Measurements from ENCODE around the gene ZBTB7C.

The ZBTB7C gene

DNA sequence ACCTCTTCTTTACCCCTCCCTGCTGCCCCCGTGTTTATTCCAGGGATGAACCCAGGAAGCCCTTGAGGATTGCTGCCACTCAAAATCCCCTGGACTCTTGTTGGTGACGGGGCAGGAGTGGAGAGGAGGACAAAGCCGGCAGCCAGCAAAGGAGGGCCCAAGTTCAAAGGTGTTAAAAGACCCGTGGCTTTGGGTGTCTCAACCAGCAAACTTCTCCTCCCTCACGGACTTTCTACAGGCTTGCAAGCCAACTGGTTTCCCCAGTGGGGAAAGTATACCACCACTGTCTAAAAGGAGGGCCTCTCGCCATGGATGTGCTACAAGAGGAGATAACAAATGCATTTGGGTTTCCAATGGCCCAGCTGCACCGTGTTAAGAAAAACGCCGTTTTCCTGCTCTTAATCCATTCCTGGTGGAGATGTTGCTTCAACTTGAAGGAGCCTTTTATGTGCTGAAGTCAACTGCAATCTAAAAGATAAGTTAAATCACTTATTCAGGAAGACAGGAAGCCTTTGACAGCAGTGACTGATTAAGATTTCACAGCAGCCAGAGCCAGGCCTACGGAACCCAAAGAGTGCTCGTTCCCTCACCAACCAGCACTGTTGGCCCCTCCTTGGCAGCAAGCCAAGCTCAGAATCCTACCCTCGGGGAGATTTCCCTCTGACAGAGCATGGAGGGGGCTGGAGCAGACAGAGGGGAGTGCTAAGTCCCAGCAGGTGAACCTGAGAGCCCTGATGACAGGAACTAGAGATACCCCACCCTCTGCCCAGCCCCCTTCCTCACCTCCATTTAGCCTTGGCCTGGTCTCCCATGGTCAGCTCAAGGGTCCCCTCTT lies 57.8 kb downstream of the ZBTB7C start:
- no peak for DNase-seq

- no peak for DNase-seq
These were observed 60.4 kb downstream of the ZBTB7C start for GRCh38 chr18:48348739-48349138.

DNA sequence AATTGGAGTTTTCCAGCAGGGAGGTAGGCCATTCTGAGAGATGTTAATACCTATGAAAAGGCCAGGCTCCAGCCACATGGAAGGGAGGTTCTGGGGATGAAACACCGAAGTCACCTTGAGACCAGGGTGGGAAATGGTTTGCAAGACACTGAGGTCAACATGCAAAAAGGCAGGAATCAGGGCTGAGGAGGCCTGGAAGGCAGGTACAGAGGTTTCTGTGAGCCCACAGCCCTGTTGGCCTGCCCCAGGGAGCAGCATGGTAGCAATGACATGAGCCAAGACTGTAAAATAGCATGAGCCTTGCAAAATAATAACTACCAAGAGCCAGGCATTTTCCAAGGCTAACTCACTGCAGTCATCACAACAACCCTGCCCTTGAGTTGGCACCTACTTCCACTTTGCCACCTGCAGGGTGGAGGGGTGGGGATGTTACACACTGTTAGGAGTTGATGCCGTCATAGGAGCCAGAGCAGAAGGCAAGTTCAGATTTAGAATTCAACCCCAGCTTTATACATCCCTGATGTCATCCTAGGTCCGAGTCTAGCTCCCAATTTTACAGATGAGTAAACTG lies 61.3 kb downstream of the ZBTB7C start:
- DNase-seq = no peak

GRCh38 chr18:48345596-48345995 lies 63.6 kb downstream of the ZBTB7C start:
- DNase-seq = no peak

DNA sequence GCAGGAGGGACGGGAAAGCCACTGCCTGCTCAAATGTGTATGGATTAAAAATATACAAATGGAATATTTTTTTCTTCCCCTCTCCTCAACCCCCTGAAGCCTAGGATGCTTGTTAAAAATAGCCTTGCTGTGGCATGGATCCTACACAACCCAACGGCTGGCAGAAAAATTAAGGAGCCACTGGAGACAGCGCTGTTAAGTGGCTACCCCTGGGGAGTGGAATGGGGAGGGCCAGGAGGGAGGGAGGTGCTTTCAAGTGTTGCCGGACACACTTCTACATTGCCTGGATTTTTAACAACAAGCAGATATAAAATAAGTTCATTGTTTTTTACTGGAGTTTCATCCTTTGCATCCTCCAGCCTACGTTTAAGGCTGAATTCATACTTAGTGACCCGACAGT lies 66.6 kb downstream of the ZBTB7C start:
- no peak for DNase-seq

DNA sequence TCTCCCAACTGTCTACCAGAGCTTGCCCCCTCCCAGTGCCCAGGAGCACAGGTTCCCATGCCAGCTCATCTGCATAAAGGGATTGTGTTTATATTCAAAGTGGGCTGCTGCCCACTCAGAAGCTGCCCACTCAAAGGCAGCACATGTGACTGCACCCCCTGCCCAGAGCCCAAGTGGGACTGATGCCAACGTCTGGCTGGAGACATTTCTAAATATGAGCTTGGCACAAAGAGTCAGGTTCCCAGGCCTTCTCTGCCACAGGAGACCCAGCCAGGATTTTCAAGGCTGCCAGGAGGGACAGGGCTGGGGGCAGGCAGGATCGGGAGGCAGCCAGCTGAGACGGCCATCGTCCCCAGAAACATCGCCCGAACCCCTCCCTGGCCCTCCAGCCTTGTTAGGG lies 67.1 kb downstream of the ZBTB7C start:
- DNase-seq = no peak

- DNase-seq = no peak
These were observed 68.6 kb downstream of the ZBTB7C start for GRCh38 chr18:48340560-48340959.

- no peak for DNase-seq
These were observed 69.5 kb downstream of the ZBTB7C start for GRCh38 chr18:48339692-48340091.

GRCh38 chr18:48338915-48339314 lies 70.3 kb downstream of the ZBTB7C start:
- no peak for DNase-seq

DNA sequence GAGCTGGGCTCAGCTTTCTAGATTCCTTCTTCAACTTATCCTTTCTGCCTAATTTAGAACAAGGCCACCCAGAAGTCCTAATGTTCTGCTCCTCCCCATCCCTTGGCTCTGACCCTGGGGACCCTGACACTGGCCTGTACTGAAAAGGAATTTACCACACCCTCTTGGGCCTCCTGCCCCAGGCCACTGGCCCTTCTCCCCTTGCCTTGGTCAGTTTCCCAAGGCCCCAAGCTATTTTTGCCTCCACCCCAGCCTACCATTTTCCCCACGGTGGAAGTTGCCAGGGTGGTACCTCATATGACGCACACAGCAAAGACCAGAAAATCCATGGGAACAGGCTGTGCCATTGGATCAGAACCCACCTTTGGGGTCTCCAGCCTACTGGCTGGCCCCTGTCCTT lies 72.1 kb downstream of the ZBTB7C start:
- DNase-seq = no peak

DNA sequence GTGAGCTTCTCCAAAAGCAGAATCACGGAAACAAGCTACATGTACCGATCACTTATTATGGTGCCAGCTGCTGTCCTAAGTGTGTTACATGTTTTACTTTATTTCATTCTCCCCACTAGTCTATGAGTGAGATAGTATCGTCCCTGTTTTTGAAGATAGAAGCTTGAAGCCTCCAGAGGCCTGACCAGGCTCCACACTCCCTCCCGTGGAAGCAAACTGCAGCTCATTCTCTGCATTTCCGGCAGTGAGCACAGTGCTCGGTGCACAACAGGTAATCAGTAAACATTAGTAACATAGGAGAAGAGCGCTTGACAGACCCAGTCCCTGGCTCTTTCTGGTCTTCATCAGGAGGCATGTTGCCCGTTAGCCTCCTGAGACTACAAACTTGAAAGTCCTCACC lies 72.9 kb downstream of the ZBTB7C start:
- DNase-seq = no peak

- no peak for DNase-seq
These were observed 73.4 kb downstream of the ZBTB7C start for GRCh38 chr18:48335829-48336228.

DNA sequence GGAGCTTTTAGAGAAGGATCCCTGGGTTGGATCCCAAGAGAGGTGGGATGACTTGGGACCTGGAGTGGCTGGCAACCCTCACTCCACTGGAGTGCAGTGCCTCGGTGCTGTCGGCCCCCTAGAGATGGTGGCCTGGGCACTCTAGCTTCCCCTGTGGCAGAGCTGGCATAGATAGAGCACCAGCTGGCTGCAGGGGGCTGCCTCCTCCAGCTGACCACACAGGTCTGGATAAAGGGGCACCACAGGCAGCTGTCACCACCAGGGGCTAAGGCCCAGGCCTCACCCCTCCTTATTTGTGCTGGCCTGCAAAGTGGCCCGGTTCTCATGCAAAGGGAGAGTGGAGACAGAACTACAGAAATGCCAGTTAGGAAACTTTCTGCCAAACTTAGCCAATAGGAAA lies 74.3 kb downstream of the ZBTB7C start:
- DNase-seq = no peak

- DNase-seq = no peak
These were observed 75.6 kb downstream of the ZBTB7C start for GRCh38 chr18:48333563-48333962.

GRCh38 chr18:48330016-48330991 lies 78.9 kb downstream of the ZBTB7C start:
- no peak for DNase-seq

DNA sequence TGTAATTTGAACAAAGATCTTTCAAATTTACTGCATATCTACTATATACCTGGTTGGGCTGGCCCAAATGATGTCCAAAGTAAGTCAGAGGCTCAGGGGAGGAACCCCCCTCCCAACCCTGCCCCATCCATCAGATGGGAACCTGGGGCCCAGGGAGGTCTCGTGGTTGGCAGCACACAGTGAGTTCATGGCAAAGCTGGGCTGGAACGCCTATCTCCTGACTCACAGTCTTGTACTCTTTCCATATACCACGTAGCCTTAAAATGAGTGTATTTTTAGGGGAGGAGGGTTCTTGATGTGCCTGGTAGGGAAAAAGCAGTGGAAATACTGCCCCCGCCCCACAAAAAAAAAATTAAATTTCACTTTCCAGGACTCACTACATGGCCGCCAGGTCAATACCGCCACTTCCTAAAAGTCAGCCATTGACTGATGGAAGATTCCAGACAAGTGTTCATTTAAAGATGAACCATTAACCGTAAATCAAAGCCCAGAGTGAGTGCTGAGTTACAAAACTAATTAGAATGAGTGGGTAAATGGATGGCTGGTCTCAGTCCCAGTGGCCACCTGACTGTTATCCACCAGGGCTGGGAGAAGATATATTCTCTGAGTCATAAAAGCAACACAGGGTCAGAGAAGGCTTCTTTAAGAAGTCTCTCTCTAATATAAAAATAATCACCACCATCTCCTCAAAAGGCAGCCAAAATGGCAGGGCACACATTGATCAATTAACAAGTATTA lies 80.5 kb downstream of the ZBTB7C start:
- DNase-seq = no peak

DNA sequence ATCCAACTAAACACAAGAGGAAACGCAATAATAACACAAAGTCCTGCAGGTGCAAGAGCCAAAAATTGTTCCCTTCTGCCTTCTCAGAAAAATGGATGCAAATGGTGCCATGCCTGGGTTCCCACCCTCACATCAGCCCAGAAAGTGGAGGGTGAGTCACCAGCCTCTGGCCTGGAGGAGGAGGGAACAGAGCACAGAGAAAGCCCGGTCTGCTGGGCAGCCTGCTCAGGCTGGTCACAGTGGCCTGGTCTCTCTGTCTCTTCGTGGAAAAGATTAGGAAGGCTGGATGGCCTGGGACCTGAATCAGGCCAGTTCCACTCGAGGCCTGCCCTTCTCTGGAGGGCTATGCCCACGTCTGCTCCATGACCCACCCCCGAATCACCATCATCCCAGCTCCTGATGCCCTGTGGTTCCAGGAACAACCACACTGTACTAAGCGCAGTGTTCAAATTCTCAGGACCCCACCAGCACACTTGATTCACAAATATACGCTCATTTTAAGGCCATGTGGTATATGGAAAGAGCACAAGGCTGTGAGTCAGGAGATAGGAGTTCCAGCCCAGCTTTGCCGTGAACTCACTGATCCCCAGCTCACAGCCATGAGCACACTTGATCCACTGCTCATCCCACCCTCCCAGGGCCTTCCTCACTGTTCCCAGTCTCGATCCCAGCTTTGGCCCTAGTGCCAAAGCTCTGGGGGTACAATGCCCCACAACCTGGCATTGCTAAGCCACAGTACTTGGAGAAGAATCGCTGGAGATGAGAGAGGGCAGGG lies 82.1 kb downstream of the ZBTB7C start:
- no peak for DNase-seq

- DNase-seq = no peak
These were observed 84.0 kb downstream of the ZBTB7C start for GRCh38 chr18:48325115-48325665.

GRCh38 chr18:48324651-48325050 lies 84.5 kb downstream of the ZBTB7C start:
- no peak for DNase-seq

GRCh38 chr18:48323151-48323550 lies 86.0 kb downstream of the ZBTB7C start:
- DNase-seq = no peak

GRCh38 chr18:48321536-48321935 lies 87.6 kb downstream of the ZBTB7C start:
- DNase-seq = no peak

DNA sequence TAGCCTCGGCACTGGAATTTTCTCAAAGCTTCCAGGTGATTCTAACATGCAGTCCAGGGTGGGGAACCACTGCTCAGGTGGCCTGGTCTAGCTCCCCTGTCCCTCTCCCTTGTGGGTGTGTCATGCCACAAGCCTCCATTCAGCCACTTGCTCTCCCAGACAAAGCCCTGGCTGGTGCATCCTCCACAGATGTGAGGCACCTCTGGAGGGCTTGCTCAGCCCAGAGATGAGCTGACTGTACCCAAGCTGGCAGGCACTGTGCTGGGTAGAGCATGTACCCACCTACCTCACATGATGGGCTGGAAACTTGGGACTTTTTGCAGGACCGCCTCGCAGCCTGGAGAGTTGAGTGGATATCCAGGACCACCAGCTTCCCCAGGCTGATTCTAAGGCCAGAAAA lies 88.1 kb downstream of the ZBTB7C start:
- DNase-seq = no peak
